B cell (primary cell): ENCODE results near the gene XYLT1.

Experiments
- CTCF ChIP-seq: fragments of 200-600 bp; IDR thresholded peaks from one replicate; pipeline ENCODE4 v1.8.0; 2022; ENCODE audit warnings: antibody characterized with exemption, mild to moderate bottlenecking
- EZH2 ChIP-seq: IDR thresholded peaks from 2 replicates; pipeline ENCODE4 v1.6.1; 2012; ENCODE audit warnings: borderline replicate concordance, low read depth, mild to moderate bottlenecking, moderate library complexity, low read length; ENCODE audit not compliant: insufficient read depth, poor library complexity, severe bottlenecking

- TF ChIP-seq CTCF (no peak), EZH2 (no peak)
These were observed 100.5 kb downstream of the XYLT1 start for GRCh38 chr16:17370223-17370707.
